OCI-M1 (cell line): ENCODE data around the gene FBXO46.

ENCODE experiments used
- DNase-seq: peaks from one replicate; lab custom pipeline; 2025; lab: John Stamatoyannopoulos, UW

FBXO46 gene

DNA sequence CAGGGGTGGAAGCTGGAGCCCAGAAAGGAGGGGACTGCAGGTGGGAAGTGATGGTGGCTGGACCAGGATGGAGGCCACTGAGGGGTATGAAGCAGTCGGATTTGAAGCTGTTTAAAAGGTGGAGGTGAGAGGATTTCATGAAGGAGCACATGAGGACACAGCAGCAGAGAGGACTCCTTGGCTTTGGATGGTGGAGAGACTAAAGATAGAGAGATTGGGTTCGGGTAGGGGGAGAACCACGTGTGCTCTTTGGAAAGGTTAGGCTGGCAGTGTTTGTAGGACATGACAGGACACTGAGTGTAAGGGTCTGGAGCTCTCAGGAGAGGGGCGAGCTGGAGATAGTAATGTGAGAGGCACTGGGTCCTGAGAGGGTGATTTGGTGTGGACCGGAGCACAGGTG is 47.8 kb downstream of the FBXO46 start:
- DNase-seq, result no peak

DNA sequence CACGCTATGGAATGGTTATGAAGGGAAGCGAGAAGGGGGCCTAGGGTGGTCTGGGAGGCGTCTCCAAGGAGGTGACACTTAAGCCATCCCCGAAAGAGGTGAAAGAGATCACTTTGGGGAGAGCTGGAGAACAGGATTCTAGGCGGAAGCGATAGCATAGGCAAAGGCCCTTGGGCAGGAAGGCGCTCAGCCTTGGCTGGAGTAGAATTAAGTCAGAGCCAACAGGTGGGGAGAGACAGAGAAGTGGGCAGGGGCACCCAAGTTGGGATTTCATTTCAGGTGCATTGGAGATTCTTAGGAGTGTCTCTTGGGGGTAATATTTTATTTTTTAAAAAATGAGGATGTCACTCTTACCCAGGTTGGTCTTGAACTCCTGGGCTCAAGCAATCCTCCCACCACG is 48.6 kb downstream of the FBXO46 start:
- no peak for DNase-seq

DNA sequence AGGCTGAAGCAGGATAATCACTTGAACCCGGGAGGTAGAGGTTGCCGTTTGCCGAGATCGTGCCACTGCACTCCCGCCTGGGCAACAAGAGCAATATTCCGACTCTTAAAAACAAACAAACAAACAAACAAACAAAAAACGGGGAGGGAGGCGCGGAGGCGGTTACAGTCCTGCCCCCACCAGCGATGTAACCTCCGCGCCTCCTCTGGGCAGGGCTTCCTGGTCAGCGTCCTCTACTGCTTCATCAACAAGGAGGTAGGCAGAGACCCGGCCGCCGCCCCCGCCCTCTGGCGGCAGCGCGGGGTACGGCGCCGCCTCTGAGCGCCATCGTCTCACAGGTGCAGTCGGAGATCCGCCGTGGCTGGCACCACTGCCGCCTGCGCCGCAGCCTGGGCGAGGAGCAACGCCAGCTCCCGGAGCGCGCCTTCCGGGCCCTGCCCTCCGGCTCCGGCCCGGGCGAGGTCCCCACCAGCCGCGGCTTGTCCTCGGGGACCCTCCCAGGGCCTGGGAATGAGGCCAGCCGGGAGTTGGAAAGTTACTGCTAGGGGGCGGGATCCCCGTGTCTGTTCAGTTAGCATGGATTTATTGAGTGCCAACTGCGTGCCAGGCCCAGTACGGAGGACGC is 49.2 kb downstream of the FBXO46 start:
- peak; percentile 94 for DNase-seq

DNA sequence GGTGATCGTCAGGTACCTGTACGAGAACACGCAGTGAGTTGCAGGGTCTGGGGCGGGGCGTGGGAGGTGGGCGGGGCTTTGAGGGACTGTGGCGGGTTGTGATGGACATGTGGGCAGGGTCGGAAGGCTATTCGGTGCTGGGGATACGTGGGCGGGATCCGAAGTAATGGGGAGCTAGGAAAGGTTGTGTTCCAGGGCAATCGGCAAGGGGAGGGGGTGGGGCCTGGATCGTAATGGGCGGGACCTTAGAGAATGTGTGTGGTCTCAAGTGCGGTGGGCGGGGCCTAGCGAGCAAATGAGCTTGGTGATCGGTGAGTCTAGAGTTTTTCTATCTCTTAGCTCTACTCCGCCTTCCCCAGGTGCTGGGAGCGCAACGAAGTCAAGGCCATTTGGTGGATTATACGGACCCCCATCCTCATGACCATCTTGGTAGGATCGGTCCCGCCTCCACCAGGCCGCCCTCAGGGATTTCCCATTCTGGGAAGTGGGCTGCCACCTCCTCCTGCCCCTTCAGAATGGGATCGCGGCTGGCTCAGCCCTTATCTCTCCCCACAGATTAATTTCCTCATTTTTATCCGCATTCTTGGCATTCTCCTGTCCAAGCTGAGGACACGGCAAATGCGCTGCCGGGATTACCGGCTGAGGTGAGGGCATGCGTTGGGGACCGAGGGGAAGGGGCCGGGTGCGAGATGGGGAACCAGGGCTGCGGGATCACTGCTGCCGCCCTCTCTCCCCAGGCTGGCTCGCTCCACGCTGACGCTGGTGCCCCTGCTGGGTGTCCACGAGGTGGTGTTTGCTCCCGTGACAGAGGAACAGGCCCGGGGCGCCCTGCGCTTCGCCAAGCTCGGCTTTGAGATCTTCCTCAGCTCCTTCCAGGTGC is 53.1 kb downstream of the FBXO46 start:
- DNase-seq, result peak; percentile 95

GRCh38 chr19:45676851-45677263 is 53.8 kb downstream of the FBXO46 start:
- peak; percentile 48 for DNase-seq

DNA sequence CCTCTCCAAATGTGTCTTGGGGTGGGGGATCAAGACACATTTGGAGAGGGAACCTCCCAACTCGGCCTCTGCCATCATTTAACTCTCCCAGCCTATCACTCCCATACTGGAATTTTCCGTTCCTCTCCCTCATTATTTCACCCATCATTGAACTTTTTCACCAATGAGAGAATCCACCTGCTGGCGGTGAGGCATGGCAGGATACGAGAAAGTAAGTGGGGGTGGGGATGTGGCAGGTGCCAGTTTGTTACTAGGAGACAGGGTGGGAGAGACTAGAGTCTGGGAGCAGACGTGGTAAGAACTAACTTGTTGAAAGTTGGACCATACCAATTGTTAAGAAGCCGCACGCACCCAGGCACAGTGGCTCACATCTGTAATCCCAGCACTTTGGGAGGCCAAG is 55.8 kb downstream of the FBXO46 start:
- DNase-seq, result no peak

- DNase-seq, result peak; percentile 96
Measured at GRCh38 chr19:45670670-45671453, 59.8 kb downstream of the FBXO46 start.

DNA sequence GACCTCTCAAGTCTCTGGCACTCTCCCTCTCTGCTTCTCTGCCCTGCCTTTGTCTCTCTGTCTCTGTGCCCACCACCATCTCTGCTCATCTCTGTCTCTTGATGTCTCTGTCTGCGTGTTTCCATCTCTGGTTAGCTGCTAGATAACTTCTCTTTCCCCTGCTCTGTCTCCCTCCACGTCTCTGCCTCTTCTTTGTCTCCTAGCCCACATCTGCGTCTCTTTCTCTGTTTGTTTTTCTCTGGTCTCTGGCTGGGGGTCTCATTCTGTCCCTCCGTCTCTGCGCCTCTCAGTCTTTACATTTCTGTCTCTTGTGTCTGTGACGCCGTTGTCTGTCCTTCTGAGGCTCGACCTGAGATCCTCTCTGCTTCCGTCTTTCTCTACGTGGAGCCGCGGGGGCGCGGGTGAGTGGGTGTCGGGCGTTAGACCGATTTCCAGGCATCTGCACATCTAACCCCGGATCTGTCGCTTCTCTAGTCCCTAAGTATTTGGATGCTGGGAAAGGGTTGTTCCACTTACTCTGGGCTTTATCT is 62.3 kb downstream of the FBXO46 start:
- DNase-seq, result no peak

- DNase-seq, result peak; percentile 77
Measured at GRCh38 chr19:45667620-45668341, 62.9 kb downstream of the FBXO46 start, which contains the start of gene GIPR. Gene GIPR, plus strand, starts transcription at chr19:45668221. Its CDS starts 1,300 bp downstream, at chr19:45669521.

- no peak for DNase-seq
Measured at GRCh38 chr19:45664575-45664974, 66.1 kb downstream of the FBXO46 start.

DNA sequence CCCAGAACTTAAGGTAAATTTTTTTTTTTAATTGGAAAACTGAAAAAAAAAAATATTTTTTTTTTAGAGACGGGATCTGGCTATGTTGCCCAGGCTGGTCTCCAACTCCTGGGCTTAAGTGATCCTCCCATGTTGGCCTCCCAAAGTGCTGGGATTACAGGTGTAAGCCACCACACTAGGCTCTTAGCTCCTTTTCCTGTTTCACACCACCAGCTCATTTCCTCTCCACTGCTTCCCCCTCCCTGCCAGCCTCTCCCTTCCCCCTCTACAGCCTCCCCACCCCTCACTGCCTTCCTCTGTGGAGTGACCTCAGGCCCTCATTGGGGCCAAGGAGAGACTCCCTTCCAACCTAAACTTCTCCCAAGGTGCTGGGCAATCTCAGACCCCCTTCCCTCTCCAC is 66.9 kb downstream of the FBXO46 start:
- no peak for DNase-seq

- no peak for DNase-seq
Measured at GRCh38 chr19:45660636-45661035, 70.1 kb downstream of the FBXO46 start.
